GM12891 (cell line): ENCODE results near the gene MAPK11.

Source experiments
- POLR2A ChIP-seq: IDR thresholded peaks from 2 replicates; pipeline ENCODE4 v1.6.1; 2011; ENCODE audit warnings: low read depth, low read length, control low read depth
- POLR2AphosphoS5 ChIP-seq: IDR thresholded peaks from 2 replicates; pipeline ENCODE4 v1.6.1; 2011; ENCODE audit warnings: low read depth, low read length, control low read depth
- TAF1 ChIP-seq: IDR thresholded peaks from 2 replicates; pipeline ENCODE4 v1.6.1; 2011; ENCODE audit warnings: low read depth, low read length, control low read depth

DNA sequence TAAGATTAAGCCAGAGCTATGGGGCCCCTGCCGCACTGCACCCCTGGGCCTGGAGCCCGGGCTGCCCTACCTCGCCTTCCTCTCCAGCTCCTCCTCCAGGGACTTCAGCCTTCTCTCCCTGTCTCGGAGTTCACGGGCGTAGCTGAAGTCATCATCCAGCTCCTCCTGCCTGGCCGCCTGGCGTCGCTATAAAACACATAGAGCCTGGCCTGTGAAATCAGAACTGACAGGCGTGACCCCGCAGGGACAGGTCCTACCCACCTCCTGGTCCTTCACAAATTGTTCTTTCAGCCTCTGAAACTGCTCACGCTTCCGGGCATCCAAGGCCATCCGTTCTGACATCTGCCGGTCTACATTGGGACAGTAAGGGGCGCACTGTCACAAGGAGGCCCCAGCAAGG is 46.1 kb downstream of the MAPK11 start:
- TF ChIP-seq POLR2AphosphoS5, result no peak
- no peak for TF ChIP-seq POLR2A
- TF ChIP-seq TAF1, result no peak
